ENCODE results near the gene AGPS.

DNA sequence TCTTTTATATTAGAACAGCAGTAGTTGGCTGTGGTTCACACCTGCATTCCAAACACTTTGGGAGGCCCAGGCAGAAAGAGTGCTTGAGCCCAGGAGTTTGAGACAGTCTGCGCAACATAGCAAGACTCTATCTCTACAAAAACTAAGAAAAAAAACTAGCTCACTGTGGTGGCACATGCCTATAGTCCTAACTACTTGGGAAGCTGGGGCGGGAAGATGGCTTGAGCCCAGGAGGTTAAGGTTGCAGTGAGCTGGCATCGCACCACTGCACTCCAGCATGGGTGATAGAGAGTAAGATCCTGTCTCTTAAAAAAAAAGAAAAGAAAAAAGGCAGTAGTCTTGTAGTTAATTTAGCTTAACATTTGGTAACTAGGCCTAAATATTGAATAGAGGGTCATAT lies 136.6 kb downstream of the AGPS start:
- TF ChIP-seq EZH2 (IDR thresholded peaks at IDR 0.05; ENCODE audit: insufficient read depth, poor library complexity, severe bottlenecking) (no peak), EZH2phosphoT487 (IDR thresholded peaks at IDR 0.05; ENCODE audit: insufficient read depth, low read depth) (no peak)

Measured in GM23248 (cell line).